ENCODE measurements around the gene PRKCG. TPM values are rescaled to one million over a fixed set of nuclear protein-coding genes. Genes with fewer than 3 reads are reported as not detected.

PRKCG gene
- total RNA-seq, 1 donor from 2014 or later, result 0.13 TPM

DNA sequence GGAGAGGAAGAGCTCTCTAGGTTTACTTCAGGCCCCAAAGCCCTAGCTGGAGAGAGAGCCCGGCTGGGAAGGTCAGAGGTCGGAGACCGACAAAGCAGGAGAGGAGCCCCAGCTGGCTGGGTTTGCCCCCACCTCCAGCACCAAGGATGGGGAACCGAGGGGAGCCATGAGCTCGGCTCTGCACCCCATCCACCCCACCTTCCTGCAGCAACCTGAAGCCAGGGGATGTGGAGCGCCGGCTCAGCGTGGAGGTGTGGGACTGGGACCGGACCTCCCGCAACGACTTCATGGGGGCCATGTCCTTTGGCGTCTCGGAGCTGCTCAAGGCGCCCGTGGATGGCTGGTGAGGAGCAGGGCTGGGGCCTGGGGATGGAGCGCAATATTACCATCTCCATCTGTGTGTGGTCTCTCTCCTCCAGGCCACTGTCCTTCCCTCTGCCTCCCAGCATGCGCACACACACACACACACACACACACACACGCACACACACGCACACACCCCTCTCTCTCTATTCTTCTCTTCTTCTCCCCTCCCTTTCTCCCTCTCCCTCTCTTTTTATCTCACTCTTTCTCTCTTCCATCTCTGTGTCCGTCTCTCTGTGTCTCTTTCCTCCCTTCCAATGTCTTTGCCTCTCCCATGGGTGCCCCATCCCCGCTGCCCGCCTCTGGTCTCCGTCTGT, 10.4 kb downstream of the PRKCG start:
- no peak overlapping the region for H3K4me3 ChIP-seq (ENCODE audit: low read depth, low read length)
- no peaks in the 10 kb centered on the region for H3K27me3 ChIP-seq (ENCODE audit: control insufficient read depth, insufficient read depth, low read length)
- DNase-seq (ENCODE audit: low read depth), result no peak
- H3K36me3 ChIP-seq (ENCODE audit: control insufficient read depth, insufficient read depth, low read length), result no peaks in the 10 kb centered on the region
- TF ChIP-seq, protein P1, sequence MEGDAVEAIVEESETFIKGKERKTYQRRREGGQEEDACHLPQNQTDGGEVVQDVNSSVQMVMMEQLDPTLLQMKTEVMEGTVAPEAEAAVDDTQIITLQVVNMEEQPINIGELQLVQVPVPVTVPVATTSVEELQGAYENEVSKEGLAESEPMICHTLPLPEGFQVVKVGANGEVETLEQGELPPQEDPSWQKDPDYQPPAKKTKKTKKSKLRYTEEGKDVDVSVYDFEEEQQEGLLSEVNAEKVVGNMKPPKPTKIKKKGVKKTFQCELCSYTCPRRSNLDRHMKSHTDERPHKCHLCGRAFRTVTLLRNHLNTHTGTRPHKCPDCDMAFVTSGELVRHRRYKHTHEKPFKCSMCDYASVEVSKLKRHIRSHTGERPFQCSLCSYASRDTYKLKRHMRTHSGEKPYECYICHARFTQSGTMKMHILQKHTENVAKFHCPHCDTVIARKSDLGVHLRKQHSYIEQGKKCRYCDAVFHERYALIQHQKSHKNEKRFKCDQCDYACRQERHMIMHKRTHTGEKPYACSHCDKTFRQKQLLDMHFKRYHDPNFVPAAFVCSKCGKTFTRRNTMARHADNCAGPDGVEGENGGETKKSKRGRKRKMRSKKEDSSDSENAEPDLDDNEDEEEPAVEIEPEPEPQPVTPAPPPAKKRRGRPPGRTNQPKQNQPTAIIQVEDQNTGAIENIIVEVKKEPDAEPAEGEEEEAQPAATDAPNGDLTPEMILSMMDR (IDR thresholded peaks at IDR 0.05; ENCODE audit: insufficient read depth, low read length, poor library complexity, severe bottlenecking), result no peak

DNA sequence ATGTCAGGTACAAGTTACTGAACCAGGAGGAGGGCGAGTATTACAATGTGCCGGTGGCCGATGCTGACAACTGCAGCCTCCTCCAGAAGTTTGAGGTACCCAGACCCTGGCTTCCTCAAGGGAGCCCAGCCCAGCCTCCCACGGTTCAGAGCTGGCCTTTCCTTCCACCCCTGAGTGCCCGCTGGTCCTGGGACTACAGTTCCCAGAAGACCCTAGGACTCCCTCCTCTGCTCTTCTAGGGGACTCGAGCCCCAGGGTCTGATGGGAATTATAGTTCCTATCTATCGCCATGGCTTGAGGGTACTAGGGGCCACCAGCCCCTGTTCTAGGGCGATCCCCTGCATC, 11.0 kb downstream of the PRKCG start:
- H3K27me3 ChIP-seq (ENCODE audit: control insufficient read depth, insufficient read depth, low read length), result peaks cover 3% of the 10 kb centered on the region
- DNase-seq (ENCODE audit: low read depth), result no peak
- TF ChIP-seq, protein P1 (IDR thresholded peaks at IDR 0.05; ENCODE audit: insufficient read depth, low read length, poor library complexity, severe bottlenecking), result no peak
- no peak overlapping the region for H3K4me3 ChIP-seq (ENCODE audit: low read depth, low read length)
- H3K36me3 ChIP-seq (ENCODE audit: control insufficient read depth, insufficient read depth, low read length), result no peaks in the 10 kb centered on the region

DNA sequence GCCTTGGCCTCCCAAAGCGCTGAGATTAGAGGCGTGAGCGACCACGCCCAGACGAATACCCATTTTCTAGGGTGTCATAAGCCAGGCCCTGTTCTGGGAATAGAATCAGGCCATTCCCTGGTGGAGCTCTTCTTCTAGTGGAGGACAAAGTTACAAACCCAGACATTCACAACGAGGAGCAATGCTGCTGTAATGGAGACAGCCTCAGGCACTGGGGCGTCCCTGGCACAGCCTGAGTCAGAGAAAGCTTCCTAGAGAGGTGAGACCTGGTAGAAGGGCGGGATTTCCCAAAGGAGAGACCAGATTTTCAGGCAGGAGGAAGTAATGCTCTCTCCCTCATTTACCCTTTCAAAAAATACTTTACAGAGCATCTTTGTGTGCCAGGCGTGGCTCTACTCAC, 12.7 kb downstream of the PRKCG start:
- Histone ChIP-seq H3K27me3 (ENCODE audit: control insufficient read depth, insufficient read depth, low read length) (peaks cover 8% of the 10 kb centered on the region), H3K4me3 (ENCODE audit: low read depth, low read length) (no peak overlapping the region), H3K36me3 (ENCODE audit: control insufficient read depth, insufficient read depth, low read length) (no peaks in the 10 kb centered on the region)
- TF ChIP-seq, protein P1 (IDR thresholded peaks at IDR 0.05; ENCODE audit: insufficient read depth, low read length, poor library complexity, severe bottlenecking), result no peak
- DNase-seq (ENCODE audit: low read depth), result no peak

DNA sequence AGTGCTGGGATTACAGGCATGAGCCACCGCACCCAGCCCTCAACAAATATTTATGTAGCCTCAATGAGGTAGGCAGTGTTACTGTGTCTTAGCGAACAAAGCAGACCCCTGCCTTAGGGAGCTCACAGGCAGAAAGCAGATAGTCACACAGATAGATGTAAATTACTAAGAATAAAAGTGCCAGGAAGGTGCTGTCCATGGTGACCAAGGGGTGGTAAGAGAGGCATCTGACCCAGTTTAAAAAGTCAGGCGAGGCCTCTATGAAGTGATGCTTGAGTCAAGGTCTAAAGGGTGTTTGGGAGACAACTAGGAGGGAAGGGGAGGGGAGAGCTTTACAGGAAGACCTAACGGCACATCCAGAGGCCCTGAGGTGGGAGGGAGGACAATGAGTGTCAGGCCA, 14.7 kb downstream of the PRKCG start:
- Histone ChIP-seq H3K27me3 (ENCODE audit: control insufficient read depth, insufficient read depth, low read length) (peaks cover 8% of the 10 kb centered on the region), H3K4me3 (ENCODE audit: low read depth, low read length) (no peak overlapping the region), H3K36me3 (ENCODE audit: control insufficient read depth, insufficient read depth, low read length) (no peaks in the 10 kb centered on the region)
- TF ChIP-seq, protein P1 (IDR thresholded peaks at IDR 0.05; ENCODE audit: insufficient read depth, low read length, poor library complexity, severe bottlenecking), result no peak
- no peak for DNase-seq (ENCODE audit: low read depth)

DNA sequence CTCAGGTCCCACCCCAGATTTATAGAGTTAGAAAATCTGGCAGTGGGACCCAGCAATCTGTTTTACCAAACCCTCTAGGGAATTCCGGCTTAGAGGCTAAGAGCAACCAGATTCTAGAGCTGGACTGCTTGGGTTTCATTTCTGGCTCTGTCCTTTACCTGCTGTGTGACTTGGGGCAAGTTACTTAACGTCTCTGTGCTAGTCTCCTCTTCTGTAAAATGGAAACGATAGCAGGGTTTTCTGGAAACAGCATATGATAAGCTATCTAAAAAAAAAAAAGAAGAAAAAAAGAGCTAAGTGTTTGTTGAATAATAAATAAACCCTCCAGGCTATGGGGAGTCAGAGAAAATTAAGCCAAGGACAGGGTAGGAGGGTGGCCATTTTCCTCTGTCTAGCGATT, 15.5 kb downstream of the PRKCG start:
- H3K36me3 ChIP-seq (ENCODE audit: control insufficient read depth, insufficient read depth, low read length), result no peaks in the 10 kb centered on the region
- TF ChIP-seq, protein P1 (IDR thresholded peaks at IDR 0.05; ENCODE audit: insufficient read depth, low read length, poor library complexity, severe bottlenecking), result no peak
- H3K27me3 ChIP-seq (ENCODE audit: control insufficient read depth, insufficient read depth, low read length), result peaks cover 8% of the 10 kb centered on the region
- H3K4me3 ChIP-seq (ENCODE audit: low read depth, low read length), result no peak overlapping the region
- no peak for DNase-seq (ENCODE audit: low read depth)

DNA sequence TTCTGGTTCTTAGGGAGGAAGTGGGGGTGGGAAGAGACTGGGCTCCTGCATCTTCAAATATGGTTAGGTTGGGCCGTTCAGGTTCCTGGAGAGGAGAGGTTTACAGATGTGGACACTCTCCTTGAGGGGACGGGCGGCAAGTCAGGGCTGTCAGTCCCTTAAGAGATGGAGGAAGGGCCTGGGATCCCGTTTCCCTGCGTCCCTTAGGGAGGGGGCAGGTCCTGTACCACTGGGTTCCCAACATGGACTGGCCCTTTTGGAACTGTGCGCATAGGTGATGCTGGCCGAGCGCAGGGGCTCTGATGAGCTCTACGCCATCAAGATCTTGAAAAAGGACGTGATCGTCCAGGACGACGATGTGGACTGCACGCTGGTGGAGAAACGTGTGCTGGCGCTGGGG, 16.2 kb downstream of the PRKCG start:
- H3K27me3 ChIP-seq (ENCODE audit: control insufficient read depth, insufficient read depth, low read length), result peaks cover 8% of the 10 kb centered on the region
- no peak for DNase-seq (ENCODE audit: low read depth)
- no peak overlapping the region for H3K4me3 ChIP-seq (ENCODE audit: low read depth, low read length)
- no peaks in the 10 kb centered on the region for H3K36me3 ChIP-seq (ENCODE audit: control insufficient read depth, insufficient read depth, low read length)
- TF ChIP-seq, protein P1 (IDR thresholded peaks at IDR 0.05; ENCODE audit: insufficient read depth, low read length, poor library complexity, severe bottlenecking), result no peak

Measured in kidney epithelial cell (primary cell).